ENCODE results near the gene GCSAM.
A peak's percentile ranks its signal among the peaks of the same experiment; 100 is the strongest.

Gene GCSAM

GRCh38 chr3:112114576-112115160, 18.4 kb downstream of the GCSAM start:
- no peak overlapping the region for H3K4me3 ChIP-seq (ENCODE audit: low read length)
- no peak for DNase-seq (ENCODE audit: low read depth, low spot score)

GRCh38 chr3:112111785-112112402, 21.2 kb downstream of the GCSAM start:
- DNase-seq (ENCODE audit: low read depth, low spot score), result peak; percentile 84
- H3K4me3 ChIP-seq (ENCODE audit: low read length), result no peak overlapping the region

GRCh38 chr3:112109322-112109721, 23.7 kb downstream of the GCSAM start:
- DNase-seq (ENCODE audit: low read depth, low spot score), result no peak
- no peak overlapping the region for H3K4me3 ChIP-seq (ENCODE audit: low read length)

GRCh38 chr3:112104774-112105173, 28.3 kb downstream of the GCSAM start:
- no peak for DNase-seq (ENCODE audit: low read depth, low spot score)
- H3K4me3 ChIP-seq (ENCODE audit: low read length), result no peak overlapping the region

GRCh38 chr3:112101916-112102315, 31.1 kb downstream of the GCSAM start:
- DNase-seq (ENCODE audit: low read depth, low spot score), result no peak

GRCh38 chr3:112097378-112097777, 35.7 kb downstream of the GCSAM start:
- H3K4me3 ChIP-seq (ENCODE audit: low read length), result no peak overlapping the region
- no peak for DNase-seq (ENCODE audit: low read depth, low spot score)

More at GRCh38 chr3:112101916-112102315, 31.1 kb downstream of the GCSAM start:
- H3K4me3 ChIP-seq (ENCODE audit: low read length), result no peak overlapping the region

GRCh38 chr3:112096176-112096575, 36.9 kb downstream of the GCSAM start:
- H3K4me3 ChIP-seq (ENCODE audit: low read length), result no peak overlapping the region
- DNase-seq (ENCODE audit: low read depth, low spot score), result no peak

GRCh38 chr3:112095731-112096130, 37.3 kb downstream of the GCSAM start:
- DNase-seq (ENCODE audit: low read depth, low spot score), result no peak
- no peak overlapping the region for H3K4me3 ChIP-seq (ENCODE audit: low read length)

GRCh38 chr3:112093180-112093522, 39.9 kb downstream of the GCSAM start:
- no peak for DNase-seq (ENCODE audit: low read depth, low spot score)
- H3K4me3 ChIP-seq (ENCODE audit: low read length), result no peak overlapping the region

- DNase-seq (ENCODE audit: low read depth, low spot score), result no peak
- no peak overlapping the region for H3K4me3 ChIP-seq (ENCODE audit: low read length)
Measured at GRCh38 chr3:112092496-112093179, 40.4 kb downstream of the GCSAM start.

- DNase-seq (ENCODE audit: low read depth, low spot score), result no peak
- H3K4me3 ChIP-seq (ENCODE audit: low read length), result no peak overlapping the region
Measured at GRCh38 chr3:112090887-112091586, 42.0 kb downstream of the GCSAM start.

- no peak for DNase-seq (ENCODE audit: low read depth, low spot score)
Measured at GRCh38 chr3:112089956-112090886, 42.8 kb downstream of the GCSAM start.

GRCh38 chr3:112088944-112089343, 44.1 kb downstream of the GCSAM start:
- no peak overlapping the region for H3K4me3 ChIP-seq (ENCODE audit: low read length)
- DNase-seq (ENCODE audit: low read depth, low spot score), result no peak

More at GRCh38 chr3:112089956-112090886, 42.8 kb downstream of the GCSAM start:
- no peak overlapping the region for H3K4me3 ChIP-seq (ENCODE audit: low read length)

- no peak overlapping the region for H3K4me3 ChIP-seq (ENCODE audit: low read length)
- no peak for DNase-seq (ENCODE audit: low read depth, low spot score)
Measured at GRCh38 chr3:112087746-112088145, 45.3 kb downstream of the GCSAM start.

- H3K4me3 ChIP-seq (ENCODE audit: low read length), result no peak overlapping the region
- DNase-seq (ENCODE audit: low read depth, low spot score), result no peak
Measured at GRCh38 chr3:112086875-112087524, 46.0 kb downstream of the GCSAM start.

GRCh38 chr3:112086076-112086854, 46.8 kb downstream of the GCSAM start, which contains the start of gene C3orf52:
Gene C3orf52, plus strand, starts transcription at chr3:112086389. Its CDS starts 19 bp downstream, at chr3:112086408.
- no peak for DNase-seq (ENCODE audit: low read depth, low spot score)
- no peak within 1 kb of the TSS for H3K4me3 ChIP-seq (ENCODE audit: low read length)

- no peak overlapping the region for H3K4me3 ChIP-seq (ENCODE audit: low read length)
- DNase-seq (ENCODE audit: low read depth, low spot score), result no peak
Measured at GRCh38 chr3:112085735-112086075, 47.3 kb downstream of the GCSAM start.

Data from Jurkat, Clone E6-1 (cell line).